Liver (tissue), 3 donors: Measurements from ENCODE around the gene SYT14.

Experiments used
- ATF3 ChIP-seq: IDR thresholded peaks from 2 replicates; pipeline ENCODE4 v1.6.1; 2016; ENCODE audit warnings: antibody characterized with exemption
- CTCF ChIP-seq: fragments of 150-350 bp; IDR thresholded peaks from 2 replicates; pipeline ENCODE4 v1.5.1; 2017; ENCODE audit warnings: improper control_type of control experiment, low read depth, low read length; ENCODE audit not compliant: missing input control
- GABPA ChIP-seq, 2 donors: IDR thresholded peaks in 1 of 2; conservative IDR thresholded peaks in 1 of 2; 2 replicates each; pipeline ENCODE4 v1.6.1; 2016; ENCODE audit warnings: antibody characterized with exemption in 2 of 2, mild to moderate bottlenecking in 1 of 2, moderate library complexity in 1 of 2
- JUND ChIP-seq, 2 donors: IDR thresholded peaks; 2 replicates each; pipeline ENCODE4 v1.6.1; 2016; ENCODE audit warnings: antibody characterized with exemption in 2 of 2
- MAX ChIP-seq: IDR thresholded peaks from 2 replicates; pipeline ENCODE4 v1.6.1; 2016; ENCODE audit warnings: antibody characterized with exemption
- NR2F2 ChIP-seq: IDR thresholded peaks from 2 replicates; pipeline ENCODE4 v1.6.1; 2016; ENCODE audit warnings: antibody characterized with exemption
- RAD21 ChIP-seq, 2 donors: IDR thresholded peaks; 2 replicates each; pipeline ENCODE4 v1.6.1; 2016; ENCODE audit warnings: antibody characterized with exemption in 2 of 2, mild to moderate bottlenecking in 2 of 2
- REST ChIP-seq: IDR thresholded peaks from 2 replicates; pipeline ENCODE4 v1.6.1; 2016; ENCODE audit warnings: antibody characterized with exemption, mild to moderate bottlenecking
- RXRA ChIP-seq, 2 donors: IDR thresholded peaks; 2 replicates each; pipeline ENCODE4 v1.6.1; 2017 to 2018; ENCODE audit warnings: antibody characterized with exemption in 2 of 2, mild to moderate bottlenecking in 1 of 2
- SP1 ChIP-seq: IDR thresholded peaks from 2 replicates; pipeline ENCODE4 v1.6.1; 2018; ENCODE audit warnings: antibody characterized with exemption, mild to moderate bottlenecking
- TAF1 ChIP-seq: conservative IDR thresholded peaks from 2 replicates; pipeline ENCODE4 v1.6.1; 2016; ENCODE audit warnings: antibody characterized with exemption, mild to moderate bottlenecking
- YY1 ChIP-seq: IDR thresholded peaks from 2 replicates; pipeline ENCODE4 v1.6.1; 2016; ENCODE audit warnings: antibody characterized with exemption, mild to moderate bottlenecking
- ZBTB33 ChIP-seq: IDR thresholded peaks from 2 replicates; pipeline ENCODE4 v1.6.1; 2016; ENCODE audit warnings: antibody characterized with exemption
- donor health status: healthy.
- donor health status: healthy.

- TF ChIP-seq GABPA (IDR thresholded peaks at IDR 0.05 in 1 of 2, conservative IDR thresholded peaks at IDR 0.05 in 1 of 2) (no peak), REST (no peak), CTCF (no peak), TAF1 (no peak), JUND (IDR thresholded peaks at IDR 0.05) (no peak), ZBTB33 (no peak), SP1 (no peak), RAD21 (IDR thresholded peaks at IDR 0.05) (no peak), NR2F2 (no peak), ATF3 (no peak), MAX (no peak), RXRA (IDR thresholded peaks at IDR 0.05) (no peak), YY1 (no peak)
These were observed 41.7 kb upstream of the SYT14 start for GRCh38 chr1:209896346-209896745.
